HG03439 (cell line): Measurements from ENCODE around the gene ALPK1.
"Not testable (repeated sequence)": the region's sequence is repeated elsewhere in the genome, so short reads cannot be mapped to it uniquely, and the experiment has no call there.

Source experiments
- ATAC-seq: cut with Tn5 transposase; IDR thresholded peaks from one replicate; pipeline ENCODE4 v1.9.1; 2021; ENCODE audit warnings: mild to moderate bottlenecking, moderate library complexity; ENCODE audit not compliant: unreplicated experiment

Gene ALPK1

GRCh38 chr4:112442226-112442625, 145.1 kb downstream of the ALPK1 start:
- not testable (repeated sequence) for ATAC-seq

GRCh38 chr4:112448306-112449132, 151.3 kb downstream of the ALPK1 start:
- no peak for ATAC-seq

- no peak for ATAC-seq
Measured at GRCh38 chr4:112449708-112450107, 152.5 kb downstream of the ALPK1 start.

- no peak for ATAC-seq
Measured at GRCh38 chr4:112451104-112451503, 153.9 kb downstream of the ALPK1 start.

- no peak for ATAC-seq
Measured at GRCh38 chr4:112451831-112452230, 154.7 kb downstream of the ALPK1 start.

- ATAC-seq: no peak
Measured at GRCh38 chr4:112453321-112453720, 156.2 kb downstream of the ALPK1 start.

GRCh38 chr4:112472318-112472717, 175.1 kb downstream of the ALPK1 start:
- no peak for ATAC-seq

GRCh38 chr4:112473985-112474384, 176.8 kb downstream of the ALPK1 start:
- ATAC-seq: no peak

GRCh38 chr4:112485930-112486329, 188.8 kb downstream of the ALPK1 start:
- no peak for ATAC-seq

GRCh38 chr4:112490808-112491207, 193.6 kb downstream of the ALPK1 start:
- not testable (repeated sequence) for ATAC-seq
